ENCODE results near the gene BLVRB.
"Not testable (repeated sequence)": the region's sequence is repeated elsewhere in the genome, so short reads cannot be mapped to it uniquely, and the experiment has no call there.

Gene BLVRB

GRCh38 chr19:40441719-40442253, 23.8 kb downstream of the BLVRB start:
- Histone ChIP-seq H3K9ac (ENCODE audit: insufficient read length) (peak overlapping the region; percentile 87), H3K4me3 (peak overlapping the region; percentile 100), H3K27ac (peak overlapping the region; percentile 90), H3K9me3 (ENCODE audit: low read depth, low read length) (no peaks in the 10 kb centered on the region), H3K36me3 (ENCODE audit: insufficient read depth, low read length) (peaks cover 21% of the 10 kb centered on the region)
- no peak for DNase-seq (ENCODE audit: low read depth, low spot score)
- no peak for TF ChIP-seq FOXP2 (optimal IDR thresholded peaks at IDR 0.05; ENCODE audit: control extremely low read depth, extremely low read length, insufficient read depth)
- no peak for TF ChIP-seq POLR2AphosphoS5 (IDR thresholded peaks at IDR 0.05; ENCODE audit: borderline replicate concordance, low read depth, low read length)
- TF ChIP-seq EZH2 (IDR thresholded peaks at IDR 0.05): no peak

- DNase-seq (ENCODE audit: low read depth, low spot score): no peak
- H3K4me3 ChIP-seq: no peak overlapping the region
- no peak overlapping the region for H3K27ac ChIP-seq
- no peak for TF ChIP-seq POLR2AphosphoS5 (IDR thresholded peaks at IDR 0.05; ENCODE audit: borderline replicate concordance, low read depth, low read length)
- TF ChIP-seq FOXP2 (optimal IDR thresholded peaks at IDR 0.05; ENCODE audit: control extremely low read depth, extremely low read length, insufficient read depth): no peak
- no peak for TF ChIP-seq EZH2 (IDR thresholded peaks at IDR 0.05)
- peaks cover 21% of the 10 kb centered on the region for H3K36me3 ChIP-seq (ENCODE audit: insufficient read depth, low read length)
- no peaks in the 10 kb centered on the region for H3K9me3 ChIP-seq (ENCODE audit: low read depth, low read length)
- H3K9ac ChIP-seq (ENCODE audit: insufficient read length): no peak overlapping the region
These were observed 27.3 kb downstream of the BLVRB start for GRCh38 chr19:40438284-40438683.

- Histone ChIP-seq H3K36me3 (ENCODE audit: insufficient read depth, low read length) (no peaks in the 10 kb centered on the region), H3K9me3 (ENCODE audit: low read depth, low read length) (no peaks in the 10 kb centered on the region), H3K4me3 (0 out of 2 replicates have a peak overlapping the region, but pooled peaks have one; percentile 4), H3K9ac (ENCODE audit: insufficient read length) (peak overlapping the region; percentile 62), H3K27ac (peak overlapping the region; percentile 78)
- no peak for TF ChIP-seq FOXP2 (optimal IDR thresholded peaks at IDR 0.05; ENCODE audit: control extremely low read depth, extremely low read length, insufficient read depth)
- TF ChIP-seq POLR2AphosphoS5 (IDR thresholded peaks at IDR 0.05; ENCODE audit: borderline replicate concordance, low read depth, low read length): no peak
- no peak for TF ChIP-seq EZH2 (IDR thresholded peaks at IDR 0.05)
- DNase-seq (ENCODE audit: low read depth, low spot score): no peak
These were observed 31.9 kb downstream of the BLVRB start for GRCh38 chr19:40433391-40434216.

- DNase-seq (ENCODE audit: low read depth, low spot score); H3K9me3 ChIP-seq (ENCODE audit: low read depth, low read length); H3K4me3 ChIP-seq; H3K36me3 ChIP-seq (ENCODE audit: insufficient read depth, low read length); H3K9ac ChIP-seq (ENCODE audit: insufficient read length): not testable (repeated sequence)
- H3K27ac ChIP-seq: peak overlapping the region; percentile 78; the same call in 1 of the 2 replicates
These were observed 32.8 kb downstream of the BLVRB start for GRCh38 chr19:40432760-40433159.

DNA sequence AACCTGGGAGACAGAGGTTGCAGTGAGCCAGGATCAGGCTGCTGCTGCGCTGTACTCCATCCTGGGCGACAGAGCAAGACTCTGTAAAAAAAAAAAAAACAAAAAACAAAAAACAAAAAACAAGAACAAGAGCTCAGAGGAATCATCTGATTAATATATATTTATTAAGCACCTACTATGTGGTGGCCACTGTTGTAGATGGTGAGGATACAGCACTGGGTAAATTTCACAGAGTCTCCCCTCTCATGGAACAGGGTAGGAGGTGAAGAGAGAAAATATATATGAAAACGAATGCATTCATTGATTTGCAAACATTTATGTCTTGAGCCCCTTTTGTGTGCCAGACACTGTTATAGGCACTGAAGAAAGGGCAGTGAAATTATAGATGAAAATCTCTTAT, 33.8 kb downstream of the BLVRB start:
- no peaks in the 10 kb centered on the region for H3K9me3 ChIP-seq (ENCODE audit: low read depth, low read length)
- TF ChIP-seq POLR2AphosphoS5 (IDR thresholded peaks at IDR 0.05; ENCODE audit: borderline replicate concordance, low read depth, low read length) (no peak), EZH2 (IDR thresholded peaks at IDR 0.05) (no peak), FOXP2 (optimal IDR thresholded peaks at IDR 0.05; ENCODE audit: control extremely low read depth, extremely low read length, insufficient read depth) (no peak)
- no peak for DNase-seq (ENCODE audit: low read depth, low spot score)
- H3K36me3 ChIP-seq (ENCODE audit: insufficient read depth, low read length): no peaks in the 10 kb centered on the region
- H3K4me3 ChIP-seq: no peak overlapping the region
- H3K9ac ChIP-seq (ENCODE audit: insufficient read length): no peak overlapping the region
- no peak overlapping the region for H3K27ac ChIP-seq

DNA sequence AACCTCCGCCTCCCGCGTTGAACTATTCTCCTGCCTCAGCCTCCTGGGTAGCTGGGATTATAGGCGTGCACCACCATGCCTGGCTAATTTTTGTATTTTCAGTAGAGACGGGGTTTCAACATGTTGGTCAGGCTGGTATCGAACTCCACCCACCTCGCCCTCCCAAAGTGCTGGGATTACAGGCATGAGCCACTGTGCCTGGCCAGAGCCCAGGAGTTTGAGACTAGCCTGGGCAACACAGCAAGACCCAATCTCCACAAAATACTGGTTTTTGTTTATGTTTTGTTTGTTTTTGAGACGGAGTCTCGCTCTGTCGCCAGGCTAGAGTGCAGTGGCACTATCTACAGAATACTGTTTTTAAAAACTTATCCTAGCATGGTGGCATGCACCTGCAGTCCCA, 35.3 kb downstream of the BLVRB start:
- H3K27ac ChIP-seq; DNase-seq (ENCODE audit: low read depth, low spot score); H3K9me3 ChIP-seq (ENCODE audit: low read depth, low read length); H3K9ac ChIP-seq (ENCODE audit: insufficient read length); H3K36me3 ChIP-seq (ENCODE audit: insufficient read depth, low read length); H3K4me3 ChIP-seq: not testable (repeated sequence)

GRCh38 chr19:40428197-40428596, 37.3 kb downstream of the BLVRB start:
- not testable (repeated sequence) for H3K27ac ChIP-seq; H3K4me3 ChIP-seq; DNase-seq (ENCODE audit: low read depth, low spot score); H3K9ac ChIP-seq (ENCODE audit: insufficient read length); H3K9me3 ChIP-seq (ENCODE audit: low read depth, low read length); H3K36me3 ChIP-seq (ENCODE audit: insufficient read depth, low read length)

- Histone ChIP-seq H3K36me3 (ENCODE audit: insufficient read depth, low read length) (peaks cover 6% of the 10 kb centered on the region; the same call in 1 of the 2 replicates), H3K9me3 (ENCODE audit: low read depth, low read length) (no peaks in the 10 kb centered on the region), H3K4me3 (peak within 1 kb of the TSS; percentile 92), H3K27ac (peak within 1 kb of the TSS; percentile 78; the same call in 1 of the 2 replicates), H3K9ac (ENCODE audit: insufficient read length) (peak within 1 kb of the TSS; percentile 80)
- no peak for TF ChIP-seq EZH2 (IDR thresholded peaks at IDR 0.05)
- peak; percentile 98 for TF ChIP-seq POLR2AphosphoS5 (IDR thresholded peaks at IDR 0.05; ENCODE audit: borderline replicate concordance, low read depth, low read length)
- peak; percentile 92 for DNase-seq (ENCODE audit: low read depth, low spot score)
These were observed 39.9 kb downstream of the BLVRB start, which contains the start of gene SERTAD1 for GRCh38 chr19:40425450-40426287. Gene SERTAD1, minus strand, starts transcription at chr19:40425992. Its CDS starts 2,446 bp downstream, at chr19:40423546.

Measured in SK-N-MC (cell line).